Measurements from ENCODE around the gene PLEKHA7. TPM values are rescaled to one million over a fixed set of nuclear protein-coding genes. Genes with fewer than 3 reads are reported as not detected.
A peak's percentile ranks its signal among the peaks of the same experiment; 100 is the strongest.

The PLEKHA7 gene
- total and polyA plus RNA-seq, 2 donors from 2014 or later = 24.4 to 65.7 TPM

DNA sequence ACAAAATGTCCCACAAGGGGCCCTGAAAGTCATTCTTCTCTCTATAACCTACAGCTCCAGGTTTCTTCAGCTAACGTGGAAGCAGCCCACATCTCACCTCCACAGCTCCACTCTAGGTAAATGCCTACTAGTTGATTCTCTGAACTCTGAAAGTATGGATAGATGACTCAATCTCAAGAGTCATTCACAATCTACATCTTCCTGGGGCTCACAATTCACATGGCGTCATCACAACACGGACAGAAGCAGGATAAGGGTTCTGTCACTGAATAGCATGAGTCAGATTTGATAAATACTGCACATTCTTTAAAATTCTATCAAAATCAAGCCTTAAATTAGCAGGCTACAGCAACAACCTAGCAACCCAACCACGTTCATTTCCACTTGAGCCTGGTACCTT lies 96.3 kb downstream of the PLEKHA7 start:
- TF ChIP-seq CTCF (IDR thresholded peaks at IDR 0.05; ENCODE audit: borderline replicate concordance, extremely low read depth, insufficient read depth) = no peak
- Histone ChIP-seq H3K36me3 (ENCODE audit: control insufficient read depth in 2 of 3, insufficient read depth in 3 of 3, low read length in 3 of 3) (no peaks in the 10 kb centered on the region), H3K4me1 (ENCODE audit: control insufficient read depth in 2 of 3, insufficient read depth in 2 of 3, low read depth in 1 of 3, low read length in 3 of 3) (peaks cover 0 to 21% (median 12%) of the 10 kb centered on the region in 3 donors), H3K27me3 (ENCODE audit: control insufficient read depth, insufficient read depth, low read length) (no peaks in the 10 kb centered on the region), H3K27ac (ENCODE audit: low read depth in 2 of 2, low read length in 2 of 2) (no peak overlapping the region), H3K4me3 (ENCODE audit: low read length in 3 of 3) (no peak overlapping the region), H3K9ac (ENCODE audit: low read length in 3 of 3) (no peak overlapping the region), H3K9me3 (ENCODE audit: control insufficient read depth in 2 of 3, insufficient read depth in 1 of 3, low read length in 3 of 3) (no peaks in the 10 kb centered on the region)
- no peak for FAIRE-seq
- intact Hi-C loops (cut with DNase I) = no loop called here
- no peak for DNase-seq

GRCh38 chr11:16912692-16913111 lies 101.5 kb downstream of the PLEKHA7 start:
- no peak overlapping the region for H3K4me3 ChIP-seq (ENCODE audit: low read length in 3 of 3)
- no peaks in the 10 kb centered on the region for H3K9me3 ChIP-seq (ENCODE audit: control insufficient read depth in 2 of 3, insufficient read depth in 1 of 3, low read length in 3 of 3)
- no peak overlapping the region for H3K27ac ChIP-seq (ENCODE audit: low read depth in 2 of 2, low read length in 2 of 2)
- intact Hi-C loops (cut with DNase I) = no loop called here
- H3K27me3 ChIP-seq (ENCODE audit: control insufficient read depth, insufficient read depth, low read length) = no peaks in the 10 kb centered on the region
- peaks cover 2 to 20% (median 15%) of the 10 kb centered on the region in 3 donors for H3K4me1 ChIP-seq (ENCODE audit: control insufficient read depth in 2 of 3, insufficient read depth in 2 of 3, low read depth in 1 of 3, low read length in 3 of 3)
- H3K9ac ChIP-seq (ENCODE audit: low read length in 3 of 3) = no peak overlapping the region
- FAIRE-seq (no peak), DNase-seq (peak in 3 of 5 donors; percentile 38 to 77 (median 75))
- no peak for TF ChIP-seq CTCF (IDR thresholded peaks at IDR 0.05; ENCODE audit: borderline replicate concordance, extremely low read depth, insufficient read depth)
- H3K36me3 ChIP-seq (ENCODE audit: control insufficient read depth in 2 of 3, insufficient read depth in 3 of 3, low read length in 3 of 3) = no peaks in the 10 kb centered on the region

- DNase-seq (no peak), FAIRE-seq (no peak)
- H3K9me3 ChIP-seq (ENCODE audit: control insufficient read depth in 2 of 3, insufficient read depth in 1 of 3, low read length in 3 of 3) = no peaks in the 10 kb centered on the region
- TF ChIP-seq CTCF (IDR thresholded peaks at IDR 0.05; ENCODE audit: borderline replicate concordance, extremely low read depth, insufficient read depth) = no peak
- H3K4me1 ChIP-seq (ENCODE audit: control insufficient read depth in 2 of 3, insufficient read depth in 2 of 3, low read depth in 1 of 3, low read length in 3 of 3) = peaks cover 2 to 20% (median 15%) of the 10 kb centered on the region in 3 donors
- no peaks in the 10 kb centered on the region for H3K36me3 ChIP-seq (ENCODE audit: control insufficient read depth in 2 of 3, insufficient read depth in 3 of 3, low read length in 3 of 3)
- no peaks in the 10 kb centered on the region for H3K27me3 ChIP-seq (ENCODE audit: control insufficient read depth, insufficient read depth, low read length)
- no peak overlapping the region for H3K9ac ChIP-seq (ENCODE audit: low read length in 3 of 3)
- intact Hi-C loops (cut with DNase I) = no loop called here
- no peak overlapping the region for H3K4me3 ChIP-seq (ENCODE audit: low read length in 3 of 3)
- no peak overlapping the region for H3K27ac ChIP-seq (ENCODE audit: low read depth in 2 of 2, low read length in 2 of 2)
These were observed 102.6 kb downstream of the PLEKHA7 start for GRCh38 chr11:16911658-16912057.

DNA sequence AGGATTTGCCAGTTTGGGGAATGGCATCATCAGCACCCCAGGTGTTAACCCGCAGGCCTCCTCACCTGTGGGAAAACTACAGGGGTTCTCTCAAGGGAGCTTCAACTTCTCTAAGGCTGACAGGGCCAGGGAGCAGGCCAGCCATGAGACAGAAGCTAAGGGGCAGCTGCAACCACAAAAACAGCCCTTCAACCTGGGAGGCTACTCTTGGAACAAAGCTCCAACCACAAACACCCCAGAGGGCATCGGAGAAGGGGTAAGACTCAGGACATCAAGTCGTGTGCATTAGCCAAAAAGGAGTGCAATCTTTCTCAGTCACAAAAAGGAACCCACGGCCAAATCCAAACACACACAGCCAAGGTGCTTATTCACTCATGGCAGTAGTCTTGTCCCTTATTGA lies 103.0 kb downstream of the PLEKHA7 start:
- Histone ChIP-seq H3K9ac (ENCODE audit: low read length in 3 of 3) (no peak overlapping the region), H3K27ac (ENCODE audit: low read depth in 2 of 2, low read length in 2 of 2) (no peak overlapping the region), H3K36me3 (ENCODE audit: control insufficient read depth in 2 of 3, insufficient read depth in 3 of 3, low read length in 3 of 3) (no peaks in the 10 kb centered on the region), H3K9me3 (ENCODE audit: control insufficient read depth in 2 of 3, insufficient read depth in 1 of 3, low read length in 3 of 3) (no peaks in the 10 kb centered on the region), H3K4me3 (ENCODE audit: low read length in 3 of 3) (no peak overlapping the region), H3K4me1 (ENCODE audit: control insufficient read depth in 2 of 3, insufficient read depth in 2 of 3, low read depth in 1 of 3, low read length in 3 of 3) (peaks cover 2 to 20% (median 15%) of the 10 kb centered on the region in 3 donors), H3K27me3 (ENCODE audit: control insufficient read depth, insufficient read depth, low read length) (no peaks in the 10 kb centered on the region)
- no peak for FAIRE-seq
- no peak for DNase-seq
- no peak for TF ChIP-seq CTCF (IDR thresholded peaks at IDR 0.05; ENCODE audit: borderline replicate concordance, extremely low read depth, insufficient read depth)
- intact Hi-C loops (cut with DNase I) = no loop called here
